Activated CD8-positive, alpha-beta T cell treated with anti-CD3 and anti-CD28 coated beads, Interleukin-2, amount 10 ng/mL, durations not matched to agents 7 days and 5 days (primary cell): Measurements from ENCODE around the gene RSRC2. TPM values are rescaled to one million over a fixed set of nuclear protein-coding genes. Genes with fewer than 3 reads are reported as not detected.
"Not testable (repeated sequence)": the region's sequence is repeated elsewhere in the genome, so short reads cannot be mapped to it uniquely, and the experiment has no call there.

Source experiments
- ATAC-seq: fragments of 150-1000 bp; cut with Tn5 transposase; one replicate; pipeline ENCODE4 v1.10.0; 2021; ENCODE audit warnings: moderate library complexity
- CTCF ChIA-PET: fragments of 350-600 bp; sonication (Branson Sonifier 250); formaldehyde crosslinking; loops from one replicate; lab custom pipeline; 2021; ENCODE audit warnings: antibody characterized with exemption; lab: Charles Lee
- POLR2A ChIA-PET: fragments of 350-600 bp; sonication (Branson Sonifier 250); formaldehyde crosslinking; loops from one replicate; lab custom pipeline; 2021; ENCODE audit warnings: antibody characterized with exemption; lab: Charles Lee
- DNase-seq: peaks from one replicate; pipeline ENCODE4 v3.0.0-alpha.2; 2020
- H3K27ac Mint-ChIP-seq: one replicate; pipeline ENCODE4 v1.8.0; 2021; ENCODE audit warnings: mild to moderate bottlenecking, mixed read lengths
- H3K27me3 Mint-ChIP-seq: one replicate; pipeline ENCODE4 v1.8.0; 2021; ENCODE audit warnings: low read depth, mixed read lengths
- H3K36me3 Mint-ChIP-seq: one replicate; pipeline ENCODE4 v1.8.0; 2021; ENCODE audit warnings: low read depth, mixed read lengths
- H3K4me1 Mint-ChIP-seq: one replicate; pipeline ENCODE4 v1.8.0; 2021; ENCODE audit warnings: low read depth, mixed read lengths
- H3K4me3 Mint-ChIP-seq: one replicate; pipeline ENCODE4 v1.8.0; 2021; ENCODE audit warnings: mild to moderate bottlenecking, mixed read lengths
- H3K9me3 Mint-ChIP-seq: one replicate; pipeline ENCODE4 v1.8.0; 2022; ENCODE audit warnings: mixed read lengths; ENCODE audit not compliant: insufficient read depth
- total RNA-seq, 2 experiments: library from RNA; stranded (reverse); gene quantifications; one replicate each; pipeline ENCODE4 v1.2.3, GENCODE V29; 2021

RSRC2 gene
- total RNA-seq, 2 experiments from 2014 or later = 96.1 to 106 TPM

- Mint-ChIP-seq H3K4me3 (no peak overlapping the region), H3K36me3 (peaks cover 84% of the 10 kb centered on the region), H3K27me3 (no peaks in the 10 kb centered on the region), H3K9me3 (no peaks in the 10 kb centered on the region), H3K27ac (no peak overlapping the region), H3K4me1 (peaks cover 37% of the 10 kb centered on the region)
- DNase-seq (no peak), ATAC-seq (no peak)
- ChIA-PET POLR2A (interaction anchor here (1.9 kb wide), 1 partner anchor 9 kb away, joined by 10 read pairs; the partner anchor contains the start of genes KNTC1 and RSRC2), CTCF (no interaction called here)
Observed at GRCh38 chr12:122517877-122518276, 8.9 kb downstream of the RSRC2 start.

- Mint-ChIP-seq H3K27ac (no peak overlapping the region), H3K4me1 (peaks cover 31% of the 10 kb centered on the region), H3K4me3 (no peak overlapping the region), H3K9me3 (no peaks in the 10 kb centered on the region), H3K27me3 (no peaks in the 10 kb centered on the region), H3K36me3 (peaks cover 81% of the 10 kb centered on the region)
- no peak for DNase-seq
- POLR2A ChIA-PET = interaction anchor here (1.9 kb wide), 1 partner anchor 10 kb away, joined by 10 read pairs; the partner anchor contains the start of genes KNTC1 and RSRC2
- CTCF ChIA-PET = interaction anchor here (0.9 kb wide), 1 partner anchor 10 kb away, joined by 3 read pairs; the partner anchor contains the start of gene RSRC2
- ATAC-seq = no peak
Observed at GRCh38 chr12:122516544-122517361, 10.0 kb downstream of the RSRC2 start.

- H3K27me3 Mint-ChIP-seq = no peaks in the 10 kb centered on the region
- H3K36me3 Mint-ChIP-seq = peaks cover 79% of the 10 kb centered on the region
- POLR2A ChIA-PET = interaction anchor here (0.7 to 0.9 kb wide), 2 partner anchors 10 to 12 kb away, joined by 3 read pairs; no protein-coding TSS in a partner anchor
- no peak overlapping the region for H3K27ac Mint-ChIP-seq
- CTCF ChIA-PET = no interaction called here
- no peaks in the 10 kb centered on the region for H3K9me3 Mint-ChIP-seq
- H3K4me3 Mint-ChIP-seq = no peak overlapping the region
- peaks cover 23% of the 10 kb centered on the region for H3K4me1 Mint-ChIP-seq
- DNase-seq (no peak), ATAC-seq (no peak)
Observed at GRCh38 chr12:122515275-122515674, 11.5 kb downstream of the RSRC2 start.

DNA sequence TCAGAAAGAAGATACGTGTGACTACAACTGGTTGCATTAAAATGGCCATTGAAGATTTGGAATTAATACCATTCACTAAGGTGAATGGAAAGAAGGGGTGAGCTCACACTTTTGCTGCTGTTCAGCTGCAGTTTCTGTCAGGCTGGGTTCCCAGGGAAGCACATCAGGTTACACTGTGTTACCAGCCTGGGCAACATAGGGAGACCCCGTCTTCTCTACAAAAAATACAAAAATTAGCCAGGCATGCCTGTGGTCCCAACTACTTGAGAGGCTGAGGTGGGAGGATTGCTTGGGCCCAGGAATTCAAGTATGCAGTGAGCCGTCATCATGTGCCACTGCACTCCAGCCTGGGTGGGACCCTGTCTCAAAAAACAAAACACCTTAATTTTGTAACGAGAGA is 13.1 kb downstream of the RSRC2 start:
- Mint-ChIP-seq H3K36me3 (peaks cover 81% of the 10 kb centered on the region), H3K27ac (peak overlapping the region; percentile 20), H3K9me3 (no peaks in the 10 kb centered on the region), H3K4me3 (no peak overlapping the region), H3K27me3 (no peaks in the 10 kb centered on the region), H3K4me1 (peaks cover 12% of the 10 kb centered on the region)
- ChIA-PET POLR2A (interaction anchor here (0.8 to 2.5 kb wide), 2 partner anchors 12 to 13 kb away, joined by 4 to 9 read pairs; partner anchors contain the start of gene ZCCHC8), CTCF (no interaction called here)
- ATAC-seq (no peak), DNase-seq (no peak)

- H3K27me3 Mint-ChIP-seq, H3K9me3 Mint-ChIP-seq, H3K4me3 Mint-ChIP-seq, ATAC-seq, DNase-seq, H3K27ac Mint-ChIP-seq, H3K4me1 Mint-ChIP-seq: not testable (repeated sequence)
- ChIA-PET CTCF (interaction anchor here (0.9 to 1.0 kb wide), 2 partner anchors 9 to 12 kb away, joined by 4 to 5 read pairs; partner anchors contain the start of gene ZCCHC8), POLR2A (interaction anchor here (1.0 to 2.5 kb wide), 3 partner anchors 12 to 81 kb away, joined by 3 to 9 read pairs (median 9); partner anchors contain the start of genes KNTC1, RSRC2 and ZCCHC8)
- H3K36me3 Mint-ChIP-seq = peaks cover 79% of the 10 kb centered on the region
Observed at GRCh38 chr12:122513028-122513427, 13.7 kb downstream of the RSRC2 start.

DNA sequence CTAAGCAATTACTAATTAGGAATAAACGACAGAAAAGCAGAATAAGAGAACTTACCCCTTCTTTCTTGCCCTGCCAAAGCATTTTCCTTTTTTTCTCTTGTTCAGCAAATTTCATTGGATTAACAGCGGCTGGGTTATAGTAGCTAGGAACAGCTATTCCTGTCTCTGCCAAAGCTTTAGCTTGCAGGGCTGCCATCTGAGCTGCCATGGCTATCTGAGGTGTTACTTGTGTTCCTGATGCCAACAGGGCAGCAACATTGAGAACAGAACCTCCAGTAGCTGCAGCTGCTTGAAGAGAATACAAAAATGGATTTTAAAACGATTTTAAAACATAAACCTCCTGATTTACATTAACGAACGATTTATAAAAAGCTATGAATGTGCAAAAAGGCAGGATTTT is 18.6 kb downstream of the RSRC2 start:
- no peak for DNase-seq
- peaks cover 75% of the 10 kb centered on the region for H3K36me3 Mint-ChIP-seq
- H3K27me3 Mint-ChIP-seq = no peaks in the 10 kb centered on the region
- CTCF ChIA-PET = interaction anchor here (0.5 to 1.2 kb wide), 2 partner anchors 37 to 112 kb away, joined by 4 to 6 read pairs; no protein-coding TSS in a partner anchor
- peaks cover 5% of the 10 kb centered on the region for H3K4me1 Mint-ChIP-seq
- no peak overlapping the region for H3K27ac Mint-ChIP-seq
- no peak overlapping the region for H3K4me3 Mint-ChIP-seq
- POLR2A ChIA-PET = interaction anchor here (1.4 to 1.5 kb wide), 2 partner anchors 17 to 19 kb away, joined by 5 to 9 read pairs; partner anchors contain the start of genes KNTC1 and RSRC2
- H3K9me3 Mint-ChIP-seq = no peaks in the 10 kb centered on the region
- ATAC-seq = no peak

DNA sequence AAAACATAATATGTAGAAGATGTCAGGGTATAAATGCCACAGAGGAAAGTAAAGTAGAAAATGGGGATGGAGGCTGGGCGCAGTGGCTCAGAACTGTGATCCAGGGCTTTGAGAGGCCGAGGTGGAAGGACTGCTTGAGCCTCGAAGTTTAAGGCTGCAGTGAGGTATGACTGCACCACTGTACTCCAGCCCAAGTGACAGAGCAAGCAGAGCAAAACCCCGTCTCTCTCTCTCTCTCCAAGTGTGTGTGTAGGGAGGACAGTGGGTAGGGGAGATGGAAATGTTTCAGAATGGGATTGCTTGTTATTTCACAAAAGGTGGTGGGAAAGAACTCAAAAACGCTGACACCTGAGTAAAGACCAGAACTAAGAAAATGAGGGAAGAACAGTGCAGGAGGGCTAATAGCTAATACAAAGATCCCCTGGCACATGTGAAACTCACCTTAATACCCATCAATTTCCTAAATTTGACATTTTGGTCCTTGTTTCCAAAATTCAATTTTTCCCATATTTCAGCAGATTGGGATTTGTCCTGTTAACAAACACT is 20.3 kb downstream of the RSRC2 start:
- Mint-ChIP-seq H3K9me3 (no peaks in the 10 kb centered on the region), H3K27me3 (no peaks in the 10 kb centered on the region), H3K4me1 (peaks cover 11% of the 10 kb centered on the region), H3K36me3 (peaks cover 79% of the 10 kb centered on the region), H3K4me3 (no peak overlapping the region), H3K27ac (peak overlapping the region; percentile 39)
- ATAC-seq (no peak), DNase-seq (no peak)
- ChIA-PET POLR2A (interaction anchor here (1.8 kb wide), 1 partner anchor 20 kb away, joined by 11 read pairs; the partner anchor contains the start of genes KNTC1 and RSRC2), CTCF (interaction anchor here (1.5 kb wide), 1 partner anchor 106 kb away, joined by 8 read pairs; no protein-coding TSS in a partner anchor)

DNA sequence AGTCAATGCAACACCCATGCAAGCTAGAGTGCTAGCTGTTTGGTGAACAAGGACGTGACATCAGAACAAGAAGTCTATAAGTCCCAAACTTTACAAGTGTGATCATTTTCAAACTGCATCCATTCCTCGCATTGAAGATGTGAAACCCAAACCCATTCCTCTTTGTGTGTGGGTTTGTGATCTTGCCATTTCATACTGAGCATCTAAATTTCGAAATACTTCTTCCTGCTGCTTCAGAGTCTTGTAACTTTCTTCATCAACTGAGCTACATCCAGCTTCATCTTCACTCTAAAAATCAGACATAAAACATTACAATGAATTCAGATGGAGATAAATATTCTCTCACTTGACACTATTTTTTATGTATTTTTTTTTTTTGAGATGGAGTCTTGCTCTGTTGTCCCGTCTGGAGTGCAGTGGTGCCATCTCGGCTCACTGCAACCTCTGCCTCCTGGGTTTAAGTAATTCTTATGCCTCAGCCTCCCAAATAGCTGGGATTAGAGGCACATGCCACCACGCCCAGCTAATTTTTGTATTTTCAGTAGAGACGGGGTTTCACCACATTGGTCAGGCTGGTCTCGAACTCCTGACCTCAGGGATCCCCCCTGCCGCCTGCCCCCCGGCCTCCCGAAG is 21.2 kb downstream of the RSRC2 start:
- peaks cover 18% of the 10 kb centered on the region for H3K4me1 Mint-ChIP-seq
- H3K36me3 Mint-ChIP-seq = peaks cover 75% of the 10 kb centered on the region
- H3K27ac Mint-ChIP-seq = no peak overlapping the region
- DNase-seq (no peak), ATAC-seq (no peak)
- H3K27me3 Mint-ChIP-seq = no peaks in the 10 kb centered on the region
- no peak overlapping the region for H3K4me3 Mint-ChIP-seq
- POLR2A ChIA-PET = interaction anchor here (1.6 to 1.8 kb wide), 2 partner anchors 14 to 21 kb away, joined by 3 to 11 read pairs; partner anchors contain the start of genes KNTC1 and RSRC2
- no peaks in the 10 kb centered on the region for H3K9me3 Mint-ChIP-seq
- CTCF ChIA-PET = interaction anchor here (1.5 to 1.7 kb wide), 2 partner anchors 56 to 105 kb away, joined by 3 to 8 read pairs; no protein-coding TSS in a partner anchor

- Mint-ChIP-seq H3K27me3 (no peaks in the 10 kb centered on the region), H3K4me3 (no peak overlapping the region), H3K9me3 (no peaks in the 10 kb centered on the region), H3K4me1 (peaks cover 20% of the 10 kb centered on the region), H3K36me3 (peaks cover 68% of the 10 kb centered on the region), H3K27ac (no peak overlapping the region)
- CTCF ChIA-PET = interaction anchor here (1.3 to 1.7 kb wide), 3 partner anchors 8 to 58 kb away, joined by 3 to 4 read pairs (median 3); no protein-coding TSS in a partner anchor
- ATAC-seq (no peak), DNase-seq (no peak)
- POLR2A ChIA-PET = interaction anchor here (1.3 to 7.9 kb wide), 3 partner anchors 8 to 22 kb away, joined by 3 to 187 read pairs (median 4); partner anchors contain the start of genes KNTC1 and RSRC2
Observed at GRCh38 chr12:122503783-122504590, 22.7 kb downstream of the RSRC2 start.

DNA sequence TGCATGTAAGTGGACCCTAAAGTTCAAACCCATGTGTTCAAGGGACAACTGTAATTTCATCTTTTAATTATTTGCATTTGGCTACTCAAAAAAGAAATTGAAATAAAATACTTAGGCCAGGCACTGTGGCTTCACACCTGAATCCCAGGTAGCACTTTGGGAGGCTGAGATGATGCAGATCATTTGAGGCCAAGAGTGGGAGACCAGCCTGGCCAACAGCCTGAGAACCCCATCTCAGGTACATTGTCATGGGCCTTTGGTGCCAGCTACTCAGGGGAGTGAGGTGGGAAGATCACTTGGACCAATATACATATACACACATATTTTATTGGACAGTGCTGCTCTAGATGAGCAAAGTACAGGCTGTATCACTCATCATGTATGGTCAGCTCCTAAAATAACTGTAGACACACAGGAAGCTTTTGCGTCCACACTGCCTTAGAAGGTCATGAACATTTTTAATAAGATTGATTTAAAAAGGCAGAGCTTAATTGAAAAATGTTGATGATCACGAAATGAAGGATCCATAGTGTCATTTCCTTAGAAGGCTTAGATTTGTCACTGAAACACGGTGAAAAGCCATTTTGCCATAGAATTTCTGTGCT is 23.5 kb downstream of the RSRC2 start:
- H3K36me3 Mint-ChIP-seq = peaks cover 69% of the 10 kb centered on the region
- H3K9me3 Mint-ChIP-seq = no peaks in the 10 kb centered on the region
- ChIA-PET CTCF (interaction anchor here (1.3 kb wide), 2 partner anchors 9 to 19 kb away, joined by 3 to 4 read pairs; no protein-coding TSS in a partner anchor), POLR2A (interaction anchor here (0.7 to 7.9 kb wide), 3 partner anchors 9 to 23 kb away, joined by 3 to 187 read pairs (median 4); partner anchors contain the start of genes KNTC1 and RSRC2)
- no peak overlapping the region for H3K4me3 Mint-ChIP-seq
- no peak overlapping the region for H3K27ac Mint-ChIP-seq
- H3K4me1 Mint-ChIP-seq = peaks cover 27% of the 10 kb centered on the region
- ATAC-seq (no peak), DNase-seq (no peak)
- no peaks in the 10 kb centered on the region for H3K27me3 Mint-ChIP-seq
